GM21423 (cell line): ENCODE results near the gene ABI3BP.

Experiments used
- ATAC-seq: cut with Tn5 transposase; IDR thresholded peaks from one replicate; pipeline ENCODE4 v1.9.1; 2021; ENCODE audit warnings: mild to moderate bottlenecking, moderate library complexity; ENCODE audit not compliant: unreplicated experiment

The ABI3BP gene

GRCh38 chr3:100777271-100777670, 215.9 kb downstream of the ABI3BP start:
- no peak for ATAC-seq

DNA sequence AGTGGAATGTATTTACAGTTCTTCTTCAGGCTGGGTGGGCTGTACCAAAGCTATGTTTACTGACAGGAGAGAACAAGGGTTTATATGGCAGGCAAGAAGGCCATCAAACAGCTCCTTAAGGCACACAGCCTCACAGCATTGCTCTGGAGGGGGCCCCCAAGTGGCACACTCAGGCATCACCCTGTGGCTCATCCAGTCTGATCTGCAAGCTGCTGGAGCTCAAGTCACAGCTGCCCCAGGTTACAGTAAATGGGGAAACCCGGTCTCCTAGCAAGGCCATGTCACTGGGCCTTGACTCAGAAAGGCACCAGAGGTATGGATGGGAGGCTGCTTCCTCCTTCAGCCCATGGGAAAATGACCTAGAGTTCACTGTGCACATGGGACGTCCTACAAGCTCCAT, 216.5 kb downstream of the ABI3BP start:
- ATAC-seq: no peak

GRCh38 chr3:100776097-100776729, 217.0 kb downstream of the ABI3BP start:
- no peak for ATAC-seq

DNA sequence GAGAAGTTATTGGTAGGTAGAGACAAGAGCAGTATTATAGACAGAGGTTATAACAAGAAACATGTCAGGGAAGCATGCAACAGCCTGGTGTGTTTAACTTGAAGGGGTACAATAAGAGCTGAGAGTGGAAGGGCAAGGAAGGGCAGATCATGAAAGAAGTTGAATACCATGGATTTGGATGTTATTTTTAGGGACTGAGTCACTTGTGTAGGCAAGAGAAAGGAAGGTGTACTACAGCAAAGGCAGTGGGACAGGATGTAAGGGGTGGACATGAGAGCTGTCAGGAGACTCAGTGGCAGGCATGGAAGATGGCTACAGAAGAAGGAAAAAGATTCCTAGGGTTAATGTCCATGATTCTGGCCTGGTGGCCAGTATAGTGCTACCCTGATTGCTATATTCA, 217.6 kb downstream of the ABI3BP start:
- ATAC-seq: no peak

DNA sequence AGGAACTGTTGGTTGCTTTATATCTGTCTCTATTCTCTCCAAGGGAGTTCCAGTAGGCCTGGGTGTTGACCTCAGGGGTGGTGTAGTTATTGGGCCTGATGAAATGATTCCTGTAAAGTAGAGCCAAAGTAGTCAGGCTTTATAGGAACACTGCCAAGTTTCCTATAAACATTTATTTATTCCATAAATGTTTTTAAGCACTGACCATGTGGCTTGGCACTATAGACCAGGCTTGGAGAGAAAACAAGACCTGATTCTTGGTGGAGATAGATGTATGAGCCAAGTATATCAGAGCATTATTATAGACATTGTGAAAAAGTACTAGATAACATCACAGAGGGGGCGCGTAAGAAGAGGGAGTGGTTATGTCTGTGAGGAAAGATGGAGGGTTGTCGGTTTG, 218.0 kb downstream of the ABI3BP start:
- ATAC-seq: no peak

GRCh38 chr3:100769693-100770092, 223.5 kb downstream of the ABI3BP start:
- no peak for ATAC-seq

DNA sequence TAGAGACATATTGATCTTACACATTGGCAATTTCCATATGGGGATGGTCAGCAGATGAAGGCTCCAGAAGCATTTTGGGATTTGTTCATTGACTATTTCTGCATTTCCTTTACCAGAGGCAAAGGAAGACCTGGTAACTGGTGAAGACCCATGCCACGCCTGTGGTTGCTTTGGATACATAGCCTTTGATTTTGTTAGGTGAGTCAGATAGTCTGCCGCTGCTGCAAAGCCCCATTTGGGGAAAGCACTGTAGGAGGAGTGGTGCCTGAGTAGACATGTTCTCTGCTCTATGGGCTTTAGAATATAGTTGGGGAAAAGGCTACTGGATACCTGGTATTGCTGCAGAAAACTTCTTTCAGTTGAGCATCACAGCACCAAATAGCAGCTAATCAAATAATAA, 227.2 kb downstream of the ABI3BP start:
- ATAC-seq: no peak

DNA sequence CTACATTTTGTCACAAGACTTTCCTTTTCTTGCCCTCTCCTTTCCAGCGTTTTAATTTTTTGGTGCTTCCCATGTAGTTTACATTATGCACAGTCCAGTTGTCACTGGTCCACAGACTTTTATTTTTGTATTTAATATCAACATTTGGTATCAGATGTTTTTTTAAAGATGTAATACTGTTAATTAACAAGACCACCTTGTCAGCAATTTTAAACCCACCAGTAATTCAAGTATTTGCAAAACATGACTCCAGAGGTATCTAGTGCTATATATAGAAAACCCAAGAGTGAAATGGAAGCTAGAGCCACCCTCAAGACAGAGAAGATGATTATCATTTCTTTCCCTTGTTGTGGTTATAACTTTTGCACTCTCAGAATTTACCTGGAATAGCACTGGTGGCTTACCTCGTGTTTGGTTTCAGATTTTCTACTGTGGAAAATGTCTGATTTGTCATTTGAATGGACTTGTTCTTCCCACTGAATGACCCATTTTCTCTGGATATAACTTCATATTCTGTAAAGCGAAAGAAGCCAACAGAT, 227.7 kb downstream of the ABI3BP start:
- no peak for ATAC-seq

- no peak for ATAC-seq
These were observed 231.3 kb downstream of the ABI3BP start for GRCh38 chr3:100761951-100762350.

GRCh38 chr3:100761211-100761942, 231.8 kb downstream of the ABI3BP start:
- ATAC-seq: peak; percentile 78

DNA sequence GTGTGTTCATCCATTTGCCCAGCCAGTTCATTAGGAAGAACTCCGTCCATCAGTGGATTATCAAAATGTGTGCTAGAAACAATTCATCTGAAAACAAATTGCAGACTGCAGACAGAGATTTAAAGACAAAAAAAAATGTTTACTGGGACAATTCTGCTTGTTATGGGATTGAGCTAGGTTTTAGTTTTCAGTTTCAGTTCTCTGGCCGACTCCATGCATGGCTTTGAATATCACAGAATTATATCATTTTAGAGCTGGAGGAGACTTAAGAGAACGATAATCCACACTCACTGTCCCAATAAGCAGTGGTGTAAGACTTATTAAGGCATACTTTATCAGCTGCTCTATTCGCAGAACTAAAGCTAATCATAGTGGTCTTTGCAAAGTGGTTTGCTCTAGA, 232.8 kb downstream of the ABI3BP start:
- ATAC-seq: no peak

DNA sequence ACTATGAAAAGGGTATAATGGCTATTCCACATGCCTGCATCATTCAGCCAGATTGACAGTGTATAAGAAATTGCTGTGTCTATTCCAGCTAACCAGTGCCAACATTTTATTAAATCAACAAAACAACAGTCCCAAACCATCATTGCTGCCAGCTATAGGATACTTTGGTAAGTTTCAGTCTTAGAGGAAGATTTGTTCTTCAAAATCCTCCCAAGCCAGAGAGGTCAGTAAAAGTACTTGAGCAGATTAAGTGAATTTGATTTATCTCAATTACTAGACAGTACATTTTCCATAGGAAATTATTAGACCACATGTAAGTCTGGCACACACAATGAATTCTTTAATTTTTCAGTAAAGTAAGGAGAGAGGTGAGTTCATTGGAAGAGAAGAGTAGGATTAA, 233.3 kb downstream of the ABI3BP start:
- ATAC-seq: no peak

GRCh38 chr3:100759159-100759558, 234.1 kb downstream of the ABI3BP start:
- ATAC-seq: no peak

DNA sequence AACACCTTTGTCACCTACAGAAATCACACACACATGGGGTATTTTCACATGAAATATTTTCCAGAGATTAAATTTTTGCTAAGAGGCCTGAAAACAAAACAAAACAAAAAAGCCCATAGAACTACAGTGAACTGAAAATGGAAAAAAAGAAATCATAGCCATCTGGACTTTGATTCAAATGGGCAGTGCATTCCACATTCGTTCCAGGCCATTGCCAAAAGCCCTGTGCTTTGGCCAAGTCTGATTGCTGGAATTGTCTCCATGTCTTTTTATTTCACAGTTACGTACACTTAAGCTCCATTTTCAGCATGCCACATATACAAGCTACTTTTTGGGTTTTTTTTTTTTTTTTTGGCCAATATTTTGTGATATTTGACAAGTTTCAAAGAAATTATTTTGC, 236.8 kb downstream of the ABI3BP start:
- no peak for ATAC-seq

DNA sequence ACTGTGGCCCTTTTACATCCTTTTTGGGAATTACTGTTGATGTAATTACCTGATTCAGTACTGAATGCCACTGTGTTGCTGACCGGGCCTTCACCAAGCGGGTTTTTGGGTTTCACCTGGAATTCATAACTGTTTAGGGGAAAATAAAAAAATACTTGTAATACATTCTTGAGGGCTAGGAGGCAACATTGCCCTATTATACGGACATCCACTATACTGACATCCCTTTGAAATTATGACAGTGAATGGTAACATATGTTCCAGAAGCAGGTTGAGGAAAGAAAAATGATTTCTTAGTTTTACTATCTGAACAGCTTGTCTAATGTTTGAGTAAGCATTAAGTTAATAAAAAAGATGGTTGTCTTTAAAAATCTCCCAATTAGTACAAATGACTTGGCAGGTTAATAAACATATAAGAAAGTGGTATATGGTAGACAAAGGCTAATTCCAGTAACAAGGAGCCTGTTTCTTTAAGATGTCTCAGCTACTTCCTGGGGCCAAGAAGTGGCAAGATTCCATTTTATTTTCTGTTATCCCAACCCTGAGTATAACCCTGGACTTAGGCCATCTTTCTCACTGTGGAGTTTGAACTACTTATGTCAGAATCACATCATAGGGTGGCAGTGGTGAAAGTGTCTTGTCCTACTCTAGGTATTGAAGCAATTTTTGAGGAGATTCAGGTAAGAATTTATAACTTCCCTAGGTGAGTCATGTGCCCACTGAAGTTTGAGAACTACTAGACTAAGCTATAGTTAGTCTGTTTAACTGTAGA, 238.5 kb downstream of the ABI3BP start:
- no peak for ATAC-seq

DNA sequence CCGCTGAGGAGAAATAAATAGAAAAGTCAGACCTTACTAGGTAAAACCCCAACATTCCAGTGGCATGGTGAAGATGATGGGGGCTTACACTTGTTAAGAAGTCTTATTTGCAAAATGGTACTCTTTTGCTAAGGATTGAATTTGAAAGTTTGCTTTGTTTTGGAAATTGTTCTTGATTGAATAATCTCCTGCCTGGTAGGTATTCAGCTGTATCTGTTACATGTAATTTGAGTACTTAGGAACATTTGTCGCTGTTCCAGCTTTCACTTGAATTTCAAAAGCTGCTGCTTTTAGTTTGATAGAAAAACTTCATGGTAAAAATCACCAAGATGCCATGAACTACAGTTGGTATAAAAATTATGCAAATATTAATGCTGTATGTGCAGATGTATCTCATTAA, 239.4 kb downstream of the ABI3BP start:
- ATAC-seq: no peak

- ATAC-seq: no peak
These were observed 244.3 kb downstream of the ABI3BP start for GRCh38 chr3:100748967-100749366.

DNA sequence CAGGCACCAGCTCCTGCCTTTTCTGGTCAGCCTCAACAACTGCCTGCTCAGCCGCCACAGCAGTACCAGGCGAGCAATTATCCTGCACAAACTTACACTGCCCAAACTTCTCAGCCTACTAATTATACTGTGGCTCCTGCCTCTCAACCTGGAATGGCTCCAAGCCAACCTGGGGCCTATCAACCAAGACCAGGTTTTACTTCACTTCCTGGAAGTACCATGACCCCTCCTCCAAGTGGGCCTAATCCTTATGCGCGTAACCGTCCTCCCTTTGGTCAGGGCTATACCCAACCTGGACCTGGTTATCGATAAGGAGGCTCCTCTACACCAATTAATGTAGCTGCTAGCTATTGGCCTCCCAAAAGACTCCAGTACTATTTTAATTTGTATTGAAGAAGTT, 245.0 kb downstream of the ABI3BP start:
- no peak for ATAC-seq

DNA sequence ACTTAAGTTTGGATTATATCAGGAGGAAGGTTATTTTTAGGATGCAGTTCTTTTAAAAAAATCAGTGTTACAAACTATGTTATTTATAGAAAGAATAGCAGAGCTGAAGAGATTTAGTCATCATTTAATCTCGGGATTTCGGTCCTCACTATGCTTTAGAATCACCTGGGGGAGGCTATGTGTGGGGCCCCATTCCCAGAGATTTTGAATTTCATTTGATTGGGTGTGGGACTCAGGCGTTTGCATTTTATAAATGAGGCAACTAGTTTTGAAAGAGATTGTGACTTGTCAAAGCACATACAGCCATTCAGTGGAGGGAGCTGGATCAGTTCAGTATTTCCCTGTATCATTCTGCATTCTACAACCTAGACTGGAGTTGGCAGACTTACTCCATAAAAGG, 247.1 kb downstream of the ABI3BP start:
- ATAC-seq: no peak

DNA sequence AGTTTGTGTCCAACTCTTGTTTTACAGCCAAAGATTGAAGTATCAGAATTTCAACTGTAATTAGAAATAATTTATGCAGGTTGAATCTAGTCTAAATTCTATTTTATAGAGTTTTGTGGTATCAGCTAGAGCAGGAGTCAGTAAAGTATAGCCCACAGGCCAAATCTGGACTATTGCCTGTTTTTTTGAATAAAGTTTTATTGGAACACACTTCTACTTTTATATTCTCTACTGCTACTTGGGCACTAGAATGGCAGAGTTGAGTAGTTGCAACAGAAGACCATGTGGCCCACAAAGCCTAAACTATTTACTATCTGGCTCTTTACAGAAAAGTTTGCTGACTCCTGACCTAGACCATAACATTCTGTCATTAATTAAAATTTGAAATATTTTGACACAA, 247.6 kb downstream of the ABI3BP start:
- ATAC-seq: no peak

DNA sequence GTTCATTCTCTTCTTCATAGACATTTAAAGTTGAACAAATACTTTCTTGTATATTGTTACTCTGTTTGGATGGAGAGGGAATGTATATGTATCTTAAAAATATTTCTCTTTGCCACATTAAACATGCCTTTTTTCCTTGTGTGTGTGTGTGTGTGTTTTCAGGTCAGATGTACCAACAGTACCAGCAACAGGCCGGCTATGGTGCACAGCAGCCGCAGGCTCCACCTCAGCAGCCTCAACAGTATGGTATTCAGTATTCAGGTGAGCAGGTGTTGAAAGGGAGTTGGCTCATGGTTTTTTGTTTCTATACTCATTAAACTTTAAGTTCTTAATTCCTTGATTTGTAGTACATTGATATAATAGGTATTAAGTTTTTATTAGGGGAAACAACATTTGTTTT, 248.6 kb downstream of the ABI3BP start:
- ATAC-seq: no peak

GRCh38 chr3:100743535-100743934, 249.7 kb downstream of the ABI3BP start:
- ATAC-seq: no peak
